ENCODE data around the gene SMPD3.
A peak's percentile ranks its signal among the peaks of the same experiment; 100 is the strongest.

Gene SMPD3

GRCh38 chr16:68359398-68360191, 88.7 kb downstream of the SMPD3 start:
- no peak for DNase-seq (ENCODE audit: extremely low read depth in 1 of 2, low read depth in 1 of 2)

GRCh38 chr16:68358951-68359350, 89.4 kb downstream of the SMPD3 start:
- DNase-seq (ENCODE audit: extremely low read depth in 1 of 2, low read depth in 1 of 2), result no peak

DNA sequence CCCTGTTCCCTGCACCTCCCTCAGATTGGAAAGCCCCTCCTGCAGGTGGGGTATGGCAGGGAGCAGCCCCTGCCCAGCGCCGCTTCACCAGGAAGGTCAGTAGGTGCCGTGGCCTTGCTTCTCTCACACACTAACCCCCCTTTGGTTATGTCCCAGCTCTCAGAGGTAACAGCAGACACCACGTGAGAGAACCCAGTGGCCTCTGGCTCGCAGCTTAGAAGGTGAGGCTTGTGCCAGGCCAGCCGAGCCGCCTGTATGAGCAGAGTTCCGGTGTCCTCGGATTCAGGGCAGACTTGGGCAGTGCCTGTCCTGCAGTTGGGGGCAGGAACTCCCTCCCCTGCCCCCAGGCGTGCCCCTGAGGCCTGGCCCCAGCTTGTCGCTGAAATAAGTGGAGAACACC, 90.4 kb downstream of the SMPD3 start:
- no peak for DNase-seq (ENCODE audit: extremely low read depth in 1 of 2, low read depth in 1 of 2)

DNA sequence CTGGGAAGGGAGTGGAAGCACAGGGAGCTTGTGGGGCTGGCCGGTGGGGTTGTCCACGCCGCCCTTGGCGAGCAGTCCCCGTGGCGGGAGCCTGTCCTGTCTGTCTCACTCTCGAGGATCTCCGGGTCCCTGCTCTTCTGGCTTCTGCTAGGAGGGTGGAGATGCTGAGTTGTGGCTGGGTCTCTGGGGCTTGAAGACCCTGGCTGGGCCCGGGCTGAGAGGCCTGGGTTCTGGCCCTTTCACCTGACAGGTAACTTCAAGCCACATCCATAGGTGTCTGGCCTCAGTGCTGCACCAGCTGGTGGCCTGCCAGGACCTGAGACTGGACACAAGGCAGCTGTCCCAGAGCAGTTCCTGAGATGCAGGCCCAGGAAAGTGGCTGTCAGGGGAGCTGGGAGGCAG, 90.8 kb downstream of the SMPD3 start:
- DNase-seq (ENCODE audit: extremely low read depth in 1 of 2, low read depth in 1 of 2), result no peak

GRCh38 chr16:68356919-68357286, 91.4 kb downstream of the SMPD3 start:
- no peak for DNase-seq (ENCODE audit: extremely low read depth in 1 of 2, low read depth in 1 of 2)

- peak; percentile 54 to 72 for DNase-seq (ENCODE audit: extremely low read depth in 1 of 2, low read depth in 1 of 2)
Observed at GRCh38 chr16:68356249-68356918, 91.9 kb downstream of the SMPD3 start.

GRCh38 chr16:68355447-68356248, 92.7 kb downstream of the SMPD3 start:
- DNase-seq (ENCODE audit: extremely low read depth in 1 of 2, low read depth in 1 of 2), result no peak

DNA sequence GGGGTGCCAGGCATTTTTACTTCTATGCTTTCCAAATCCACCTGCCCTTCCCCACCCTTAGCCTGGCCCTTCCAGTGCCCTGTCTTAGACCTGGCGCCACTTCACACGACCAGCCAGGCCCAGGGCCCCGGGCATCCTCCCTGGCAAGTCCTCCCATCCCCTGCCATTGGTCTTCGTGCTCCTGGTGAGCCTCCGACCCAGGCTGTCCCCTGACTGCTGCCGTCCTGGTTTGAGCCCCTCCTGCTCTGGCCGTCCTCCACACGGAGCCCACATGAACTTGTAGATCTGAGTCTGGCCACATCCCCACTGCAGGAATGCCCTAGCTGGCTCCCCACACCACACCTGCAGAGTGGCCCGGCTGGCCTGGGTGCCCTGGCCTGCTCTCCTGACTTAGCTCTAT, 93.5 kb downstream of the SMPD3 start:
- no peak for DNase-seq (ENCODE audit: extremely low read depth in 1 of 2, low read depth in 1 of 2)

GRCh38 chr16:68353366-68353765, 94.9 kb downstream of the SMPD3 start:
- no peak for DNase-seq (ENCODE audit: extremely low read depth in 1 of 2, low read depth in 1 of 2)

- no peak for DNase-seq (ENCODE audit: extremely low read depth in 1 of 2, low read depth in 1 of 2)
Observed at GRCh38 chr16:68351991-68352431, 96.3 kb downstream of the SMPD3 start.

DNA sequence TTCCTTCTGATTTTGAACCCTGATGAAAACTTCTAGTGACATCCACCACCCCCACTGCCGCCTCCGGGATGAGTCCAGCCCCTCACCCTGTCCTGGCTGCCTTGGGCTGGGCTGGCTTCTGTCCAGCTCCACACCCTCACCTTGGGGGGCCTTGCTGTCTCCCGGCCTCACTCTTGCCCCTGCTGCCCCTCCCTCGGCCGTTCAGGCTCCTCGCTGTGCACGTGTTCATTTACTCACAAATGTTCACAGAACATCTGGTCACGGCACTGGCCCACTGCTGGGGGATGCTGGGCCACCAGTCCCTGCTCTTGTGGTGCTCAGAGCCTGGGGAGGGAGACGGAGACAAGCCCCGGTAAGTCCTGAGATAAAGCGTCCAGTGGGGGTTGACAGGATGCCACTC, 96.8 kb downstream of the SMPD3 start:
- no peak for DNase-seq (ENCODE audit: extremely low read depth in 1 of 2, low read depth in 1 of 2)

- no peak for DNase-seq (ENCODE audit: extremely low read depth in 1 of 2, low read depth in 1 of 2)
Observed at GRCh38 chr16:68350813-68351350, 97.4 kb downstream of the SMPD3 start.

GRCh38 chr16:68349838-68350410, 98.4 kb downstream of the SMPD3 start:
- no peak for DNase-seq (ENCODE audit: extremely low read depth in 1 of 2, low read depth in 1 of 2)

- DNase-seq (ENCODE audit: extremely low read depth in 1 of 2, low read depth in 1 of 2), result no peak
Observed at GRCh38 chr16:68348639-68349445, 99.5 kb downstream of the SMPD3 start.

GRCh38 chr16:68347605-68348004, 100.7 kb downstream of the SMPD3 start:
- no peak for DNase-seq (ENCODE audit: extremely low read depth in 1 of 2, low read depth in 1 of 2)

- DNase-seq (ENCODE audit: extremely low read depth in 1 of 2, low read depth in 1 of 2), result no peak
Observed at GRCh38 chr16:68346892-68347480, 101.3 kb downstream of the SMPD3 start.

DNA sequence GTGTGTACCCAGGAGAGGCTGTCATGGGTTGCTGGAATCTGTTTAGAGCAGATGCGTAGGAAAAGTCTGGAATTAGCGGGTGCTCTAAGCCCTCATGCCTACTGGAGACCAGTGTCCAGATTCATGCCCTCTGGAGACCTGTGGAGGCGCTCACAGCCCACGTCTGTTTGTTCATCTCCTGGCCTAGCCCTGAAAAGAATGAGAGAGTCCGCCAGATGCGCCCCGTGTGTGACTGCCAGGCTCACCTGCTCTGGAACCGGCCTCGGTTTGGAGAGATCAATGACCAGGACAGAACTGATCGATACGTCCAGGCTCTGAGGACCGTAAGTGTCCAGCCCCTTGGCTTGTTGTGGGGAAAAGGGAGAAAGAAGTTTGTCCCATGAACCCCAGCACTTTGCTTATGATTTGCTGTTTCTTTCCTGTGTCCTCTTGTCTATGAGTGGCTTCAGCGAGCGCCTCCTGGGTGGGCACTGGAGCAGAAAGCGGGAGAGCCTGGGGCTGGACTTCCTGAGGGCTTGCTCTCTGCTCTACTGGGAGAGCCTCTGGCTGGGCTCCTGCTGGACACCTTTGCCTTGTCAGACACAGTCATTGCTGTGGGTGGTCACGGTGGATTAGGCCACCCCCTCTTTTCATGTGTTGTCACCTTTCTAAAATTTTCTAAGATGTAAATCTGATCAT, 102.2 kb downstream of the SMPD3 start:
- DNase-seq (ENCODE audit: extremely low read depth in 1 of 2, low read depth in 1 of 2), result no peak

DNA sequence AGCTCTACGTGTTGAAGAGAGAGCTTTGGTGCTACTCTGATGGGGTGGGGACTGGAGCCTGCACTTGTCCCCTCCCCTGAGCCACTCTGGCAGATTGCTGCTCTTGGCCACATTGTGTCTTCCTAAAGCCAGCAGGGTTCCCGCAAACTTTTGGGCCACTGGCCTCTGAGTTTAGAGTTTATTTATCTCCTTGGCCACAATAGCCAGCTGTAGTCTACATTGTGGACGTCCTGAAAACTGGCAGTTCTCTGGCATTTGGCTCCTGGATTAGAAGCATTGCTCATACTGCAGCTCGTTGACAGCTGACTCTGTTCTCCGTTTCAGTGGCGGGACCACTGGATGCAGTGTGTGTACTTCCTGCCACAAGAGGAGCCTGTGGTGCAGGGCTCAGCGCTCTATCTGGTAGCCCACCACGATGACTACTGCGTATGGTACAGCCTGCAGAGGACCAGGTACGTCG, 102.9 kb downstream of the SMPD3 start:
- no peak for DNase-seq (ENCODE audit: extremely low read depth in 1 of 2, low read depth in 1 of 2)

GRCh38 chr16:68344252-68344651, 104.1 kb downstream of the SMPD3 start:
- no peak for DNase-seq (ENCODE audit: extremely low read depth in 1 of 2, low read depth in 1 of 2)

Data from stimulated activated CD8-positive, alpha-beta memory T cell treated with anti-CD3 and anti-CD28 coated beads, Interleukin-7, amount 100 ng/mL, for 48 hours (primary cell).